ENCODE data around the gene KLHL41. TPM values are rescaled to one million over a fixed set of nuclear protein-coding genes. Genes with fewer than 3 reads are reported as not detected.
A peak's percentile ranks its signal among the peaks of the same experiment; 100 is the strongest.
"Not testable (repeated sequence)": the region's sequence is repeated elsewhere in the genome, so short reads cannot be mapped to it uniquely, and the experiment has no call there.

KLHL41 gene
- total and polyA plus RNA-seq, 5 experiments from 2014 or later: 0.09 TPM; not detected in 4

DNA sequence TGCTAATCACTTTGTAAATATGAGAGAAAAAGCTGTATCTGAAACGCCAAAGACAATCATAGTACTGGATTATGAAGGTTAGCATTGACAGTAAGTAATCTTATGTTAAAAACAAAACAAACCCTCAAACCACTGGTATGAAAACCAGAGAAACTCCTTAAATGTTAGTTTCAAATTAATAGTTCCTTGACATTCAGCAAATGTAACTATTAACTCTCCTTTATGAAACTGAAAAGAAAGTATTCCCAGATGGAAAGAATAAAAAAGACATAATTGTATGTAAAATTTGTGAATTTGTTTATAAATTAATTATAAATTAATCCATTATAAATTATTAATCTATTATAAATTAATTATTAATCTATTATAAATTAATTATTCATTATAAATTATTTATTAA lies 51.9 kb downstream of the KLHL41 start:
- POLR2A ChIA-PET: interaction anchor here (0.7 kb wide), 2 partner anchors 41 to 182 kb away, joined by 3 to 4 read pairs; no protein-coding TSS in a partner anchor
- peak overlapping the region in 3 of 10 donors; percentile 31 to 65 (median 53) for H3K27ac Mint-ChIP-seq

DNA sequence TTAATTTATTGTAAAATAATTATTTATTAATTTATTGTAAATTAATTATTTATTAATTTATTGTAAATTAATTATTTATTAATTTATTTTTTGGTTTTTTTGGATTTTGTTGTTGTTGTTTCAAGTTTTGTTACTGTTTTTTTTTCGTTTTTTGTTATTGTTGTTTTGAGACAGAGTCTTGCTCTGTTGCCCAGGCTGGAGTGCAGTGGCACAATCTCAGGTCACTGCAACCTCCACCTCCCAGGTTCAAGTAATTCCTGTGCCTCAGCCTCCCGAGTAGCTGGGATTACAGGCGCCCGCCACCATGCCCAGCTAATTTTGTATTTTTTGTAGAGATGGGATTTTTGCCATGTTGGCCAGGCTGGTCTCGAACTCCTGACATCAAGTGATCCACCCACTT lies 52.6 kb downstream of the KLHL41 start:
- Mint-ChIP-seq H3K4me3 (peak overlapping the region in 2 of 10 donors; percentile 42 to 60), H3K27ac (peak overlapping the region in 3 of 10 donors; percentile 15 to 75 (median 61)), H3K36me3 (peaks cover 0 to 41% (median 21%) of the 10 kb centered on the region in 3 donors)
- not testable (repeated sequence) for ATAC-seq, H3K9me3 Mint-ChIP-seq, H3K27me3 Mint-ChIP-seq, DNase-seq, H3K4me1 Mint-ChIP-seq
- POLR2A ChIA-PET: interaction anchor here (1.0 to 1.9 kb wide), 3 partner anchors 10 to 23 kb away, joined by 3 to 8 read pairs (median 7); partner anchors contain the start of gene FASTKD1

More for the DNA sequence above, 51.9 kb downstream of the KLHL41 start:
- Mint-ChIP-seq H3K36me3 (peaks cover 0 to 47% (median 21%) of the 10 kb centered on the region in 3 donors), H3K27me3 (no peaks in the 10 kb centered on the region), H3K9me3 (peaks cover 0 to 2% (median 0%) of the 10 kb centered on the region in 9 donors), H3K4me1 (no peaks in the 10 kb centered on the region), H3K4me3 (peak overlapping the region in 3 of 10 donors; percentile 17 to 67 (median 30))
- ATAC-seq (no peak), DNase-seq (no peak)

DNA sequence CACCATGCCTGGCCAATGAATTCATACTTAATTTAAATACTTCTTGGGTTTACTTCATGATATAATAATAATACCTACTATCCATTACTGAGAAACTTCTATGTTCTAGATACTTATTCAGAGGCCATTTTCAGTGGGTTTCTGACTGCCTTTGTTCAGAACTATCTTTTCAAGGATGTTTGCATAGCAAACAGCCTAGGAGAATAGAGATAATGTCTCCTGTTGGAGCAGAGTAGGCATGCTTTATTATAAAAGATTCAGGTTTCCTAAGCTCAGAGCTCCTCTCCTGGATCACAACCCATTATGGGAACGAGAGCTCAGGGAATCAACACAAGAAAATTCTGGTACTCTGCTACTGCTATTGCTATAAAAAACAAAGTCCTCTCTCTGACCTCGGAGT lies 53.0 kb downstream of the KLHL41 start:
- DNase-seq: peak in 1 of 10 donors; percentile 20
- peaks cover 0 to 40% (median 21%) of the 10 kb centered on the region in 3 donors for H3K36me3 Mint-ChIP-seq
- H3K4me3 Mint-ChIP-seq: peak overlapping the region in 2 of 10 donors; percentile 42 to 60
- POLR2A ChIA-PET: interaction anchor here (1.0 to 1.9 kb wide), 3 partner anchors 9 to 22 kb away, joined by 3 to 8 read pairs (median 7); partner anchors contain the start of gene FASTKD1
- H3K4me1 Mint-ChIP-seq: peaks cover 0 to under 1% (median 0%) of the 10 kb centered on the region in 4 donors
- peak; percentile 51 to 65 for ATAC-seq
- no peaks in the 10 kb centered on the region for H3K27me3 Mint-ChIP-seq
- peaks cover 0 to 2% (median 0%) of the 10 kb centered on the region in 9 donors for H3K9me3 Mint-ChIP-seq
- H3K27ac Mint-ChIP-seq: peak overlapping the region in 3 of 10 donors; percentile 15 to 75 (median 61)

DNA sequence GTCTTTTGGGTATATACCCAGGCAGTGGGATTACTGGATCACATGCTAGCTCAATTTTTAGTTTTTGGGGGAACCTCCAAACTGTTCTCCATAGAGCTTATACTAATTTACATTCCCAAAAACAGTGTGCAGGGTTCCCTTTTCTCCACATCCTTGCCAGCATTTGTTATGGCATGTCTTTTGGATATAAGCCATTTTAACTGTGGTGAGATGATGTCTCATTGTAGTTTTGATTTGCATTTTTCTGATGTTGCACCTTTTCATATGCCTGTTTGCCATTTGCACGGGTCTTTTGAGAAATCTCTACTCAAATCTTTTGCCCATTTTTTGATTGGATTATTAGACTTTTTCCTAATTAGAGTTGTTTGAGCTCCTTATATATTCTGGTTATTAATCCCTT lies 56.2 kb downstream of the KLHL41 start:
- Mint-ChIP-seq H3K4me3 (no peak overlapping the region), H3K27ac (no peak overlapping the region), H3K36me3 (peaks cover 0 to 41% (median 15%) of the 10 kb centered on the region in 3 donors), H3K4me1 (peaks cover 3 to 9% (median 7%) of the 10 kb centered on the region in 4 donors), H3K9me3 (peaks cover 0 to 2% (median 0%) of the 10 kb centered on the region in 9 donors), H3K27me3 (no peaks in the 10 kb centered on the region)
- POLR2A ChIA-PET: interaction anchor here (0.6 to 1.0 kb wide), 2 partner anchors 19 to 239 kb away, joined by 3 to 5 read pairs; no protein-coding TSS in a partner anchor
- DNase-seq (no peak), ATAC-seq (no peak)

DNA sequence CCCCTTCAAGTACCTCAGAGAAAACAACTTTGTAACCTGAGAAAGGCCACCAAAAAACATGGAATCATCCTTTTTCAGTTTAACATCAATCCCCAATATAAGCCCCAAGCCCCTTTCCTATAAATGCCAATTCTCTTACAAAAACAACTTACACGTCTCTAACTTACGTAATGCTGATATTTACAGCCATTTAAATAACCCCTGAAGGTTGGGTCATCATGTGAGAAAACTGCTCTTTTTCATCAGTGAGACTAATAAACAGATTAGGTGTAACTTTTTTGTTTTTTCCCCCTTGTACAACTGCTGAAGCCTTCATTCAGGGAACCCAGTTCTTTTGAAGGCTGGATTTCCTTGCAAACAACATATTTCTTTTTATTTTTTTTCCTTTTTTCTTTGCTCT lies 60.4 kb downstream of the KLHL41 start:
- POLR2A ChIA-PET: no interaction called here
- ATAC-seq: no peak
- H3K4me1 Mint-ChIP-seq: peaks cover 11 to 27% (median 20%) of the 10 kb centered on the region in 4 donors
- no peaks in the 10 kb centered on the region for H3K27me3 Mint-ChIP-seq
- peaks cover 0 to 23% (median 7%) of the 10 kb centered on the region in 3 donors for H3K36me3 Mint-ChIP-seq
- no peak overlapping the region for H3K4me3 Mint-ChIP-seq
- no peaks in the 10 kb centered on the region for H3K9me3 Mint-ChIP-seq
- H3K27ac Mint-ChIP-seq: no peak overlapping the region
- DNase-seq: no peak

DNA sequence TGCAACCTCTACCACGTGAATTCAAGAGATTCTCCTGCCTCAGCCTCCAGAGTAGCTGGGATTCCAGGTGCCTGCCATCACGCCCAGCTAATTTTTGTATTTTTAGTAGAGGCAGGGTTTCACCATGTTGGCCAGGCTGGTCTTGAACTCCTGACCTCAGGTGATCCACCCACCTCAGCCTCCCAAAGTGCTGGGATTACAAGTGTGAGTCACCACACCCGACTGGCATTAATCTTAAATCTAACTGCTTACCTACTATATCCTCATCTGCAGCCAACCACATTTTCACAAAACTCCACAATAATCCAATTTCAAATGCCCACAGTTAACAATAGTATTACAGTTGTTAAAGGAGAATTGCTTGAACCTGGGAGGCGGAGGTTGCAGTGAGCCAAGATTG lies 61.2 kb downstream of the KLHL41 start:
- H3K27ac Mint-ChIP-seq, DNase-seq, POLR2A ChIA-PET, ATAC-seq, H3K9me3 Mint-ChIP-seq, H3K27me3 Mint-ChIP-seq, H3K4me3 Mint-ChIP-seq: not testable (repeated sequence)
- Mint-ChIP-seq H3K36me3 (peaks cover 0 to 18% (median 3%) of the 10 kb centered on the region in 3 donors), H3K4me1 (peaks cover 11 to 27% (median 20%) of the 10 kb centered on the region in 4 donors)

DNA sequence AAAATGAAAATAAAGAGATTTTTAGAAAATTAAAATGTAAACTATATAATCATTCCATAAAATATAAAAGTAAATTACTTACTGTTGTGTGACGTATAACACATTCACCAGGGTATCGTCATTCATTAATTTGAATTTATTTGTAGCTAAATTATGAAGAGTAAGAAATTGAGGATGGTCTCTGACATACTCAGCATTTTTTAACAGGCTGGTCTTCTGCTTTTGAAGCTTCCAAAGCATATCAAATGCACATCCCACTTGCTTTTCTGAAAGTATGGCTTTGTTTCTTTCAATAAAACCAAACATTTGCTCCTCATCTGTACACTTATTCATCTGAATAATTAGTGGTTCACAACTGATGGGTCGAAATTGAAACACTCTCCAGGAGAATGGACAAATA lies 62.1 kb downstream of the KLHL41 start:
- Mint-ChIP-seq H3K36me3 (peaks cover 0 to 15% (median 0%) of the 10 kb centered on the region in 3 donors), H3K4me1 (peaks cover 11 to 27% (median 20%) of the 10 kb centered on the region in 4 donors), H3K27ac (no peak overlapping the region), H3K27me3 (no peaks in the 10 kb centered on the region), H3K9me3 (no peaks in the 10 kb centered on the region), H3K4me3 (no peak overlapping the region)
- DNase-seq (no peak), ATAC-seq (no peak)
- POLR2A ChIA-PET: interaction anchor here (1.0 to 2.9 kb wide), 2 partner anchors 9 to 92 kb away, joined by 3 to 7 read pairs; partner anchors contain the start of gene BBS5

DNA sequence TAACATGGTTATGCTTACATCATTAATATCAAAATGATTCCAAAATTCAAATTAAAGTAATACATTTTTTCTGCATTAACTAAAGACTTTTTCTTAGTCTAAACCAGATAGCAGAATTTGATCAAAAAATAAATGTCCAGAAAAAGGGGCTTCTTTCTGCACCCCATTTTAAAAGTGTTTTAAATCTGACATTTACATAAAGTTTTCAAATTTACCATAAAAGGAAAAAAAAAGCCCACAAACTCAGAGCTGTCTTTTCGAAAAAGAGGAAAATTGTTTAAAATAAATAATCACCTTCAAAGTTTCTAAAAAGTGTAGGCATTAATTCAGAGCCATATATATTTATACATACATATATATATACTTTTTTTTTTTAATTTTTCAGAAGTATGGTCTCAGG lies 62.7 kb downstream of the KLHL41 start:
- Mint-ChIP-seq H3K27me3 (no peaks in the 10 kb centered on the region), H3K9me3 (no peaks in the 10 kb centered on the region), H3K36me3 (peaks cover 0 to 15% (median 0%) of the 10 kb centered on the region in 3 donors), H3K4me1 (peaks cover 11 to 27% (median 20%) of the 10 kb centered on the region in 4 donors), H3K4me3 (no peak overlapping the region), H3K27ac (no peak overlapping the region)
- DNase-seq (no peak), ATAC-seq (no peak)
- POLR2A ChIA-PET: interaction anchor here (1.0 to 2.9 kb wide), 3 partner anchors 10 to 93 kb away, joined by 3 to 38 read pairs (median 7); partner anchors contain the start of genes BBS5 and PPIG

DNA sequence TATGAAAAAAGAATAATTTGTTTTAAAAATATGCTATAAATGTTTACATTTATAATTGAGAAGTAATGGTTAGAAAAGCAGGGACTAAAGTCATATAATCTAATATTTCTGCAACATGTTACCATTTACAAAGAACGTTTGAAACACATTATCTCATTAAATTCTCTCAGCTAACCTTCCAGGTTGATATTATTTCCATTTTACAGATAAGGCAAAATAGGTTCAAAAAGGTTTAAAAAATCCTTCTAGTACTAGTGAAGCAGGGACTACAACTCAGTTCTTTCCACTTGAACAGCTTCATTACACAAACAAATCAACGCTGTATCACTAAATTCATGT lies 63.3 kb downstream of the KLHL41 start:
- Mint-ChIP-seq H3K27ac (peak overlapping the region in 8 of 10 donors; percentile 86 to 98 (median 96)), H3K36me3 (peaks cover 0 to 15% (median 0%) of the 10 kb centered on the region in 3 donors), H3K27me3 (peaks cover 0 to 3% (median 0%) of the 10 kb centered on the region in 5 donors), H3K4me1 (peaks cover 9 to 27% (median 20%) of the 10 kb centered on the region in 4 donors), H3K9me3 (no peaks in the 10 kb centered on the region), H3K4me3 (peak overlapping the region; percentile 95 to 100 (median 97))
- no peak for ATAC-seq
- POLR2A ChIA-PET: interaction anchor here (1.4 to 2.9 kb wide), 3 partner anchors 10 to 93 kb away, joined by 7 to 38 read pairs (median 8); partner anchors contain the start of genes BBS5 and PPIG
- no peak for DNase-seq

DNA sequence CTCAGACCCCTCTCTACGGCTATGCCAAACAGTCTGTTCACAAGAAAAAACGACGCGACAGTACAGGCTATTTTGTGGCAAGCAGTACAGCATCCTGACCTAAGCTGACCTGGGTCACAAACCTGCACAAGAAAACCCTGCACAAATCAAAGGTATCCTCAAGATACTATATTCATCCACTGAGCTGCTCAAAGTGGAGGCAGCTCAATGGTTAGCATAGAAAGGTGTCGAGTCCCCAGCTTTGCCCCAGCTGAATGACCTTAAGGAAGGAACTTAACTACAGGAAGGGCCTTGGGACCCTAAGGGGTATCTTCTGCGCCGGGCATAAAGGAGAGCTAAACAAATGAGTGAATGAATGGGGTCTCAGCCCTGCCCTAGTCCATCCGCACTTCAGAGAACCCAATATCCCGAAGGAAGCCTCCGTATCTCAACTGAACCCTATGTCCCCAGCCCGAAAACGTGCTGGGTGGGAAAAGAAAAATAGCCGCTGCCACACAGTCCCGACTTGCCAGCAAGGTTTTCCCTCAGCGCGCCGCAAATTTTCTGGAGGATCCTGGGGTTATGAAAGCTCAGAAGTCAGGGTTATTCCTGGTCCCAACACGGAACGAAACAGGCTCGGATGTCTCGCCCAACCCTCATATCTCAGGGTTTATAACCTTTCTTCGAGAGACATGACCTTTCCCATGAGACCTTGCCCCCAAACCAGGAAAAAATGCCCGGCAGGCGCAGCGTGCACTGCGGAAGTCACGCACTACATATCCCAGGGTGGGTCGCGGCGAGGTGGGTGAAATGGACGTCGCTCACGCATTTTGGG lies 63.9 kb downstream of the KLHL41 start, which contains the start of gene FASTKD1:
FASTKD1 (minus strand) TSS at position 706 of the 814 bp plus-strand sequence. CDS start 1,836 bp downstream, outside the sequence.
- H3K27ac Mint-ChIP-seq: peak within 1 kb of the TSS; percentile 39 to 98 (median 95)
- H3K4me1 Mint-ChIP-seq: peaks cover 9 to 27% (median 20%) of the 10 kb centered on the region in 4 donors
- peaks cover 0 to 11% (median 0%) of the 10 kb centered on the region in 3 donors for H3K36me3 Mint-ChIP-seq
- H3K27me3 Mint-ChIP-seq: peaks cover 0 to 3% (median 0%) of the 10 kb centered on the region in 5 donors
- peak within 1 kb of the TSS; percentile 95 to 100 (median 97) for H3K4me3 Mint-ChIP-seq
- ATAC-seq: peak; percentile 100
- DNase-seq: peak; percentile 67 to 88 (median 78)
- no peaks in the 10 kb centered on the region for H3K9me3 Mint-ChIP-seq
- POLR2A ChIA-PET: interaction anchor here (0.7 to 2.9 kb wide), 4 partner anchors 8 to 94 kb away, joined by 3 to 38 read pairs (median 8); partner anchors contain the start of genes BBS5 and PPIG

DNA sequence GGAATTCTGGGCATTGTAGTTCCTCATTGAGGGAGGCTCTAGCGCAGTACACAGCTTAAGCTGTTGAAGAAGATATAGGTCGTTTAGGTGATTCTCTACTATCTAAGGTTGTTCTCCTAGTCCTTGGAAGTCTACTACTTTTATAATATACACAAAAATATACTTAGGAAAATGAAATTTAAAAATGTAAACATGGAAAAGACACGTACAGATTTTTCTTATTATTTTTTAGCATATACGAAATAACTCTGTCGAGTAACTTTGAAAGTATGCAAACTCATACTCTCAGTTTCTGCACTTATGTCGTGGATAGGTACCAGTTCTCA lies 64.4 kb downstream of the KLHL41 start:
- peaks cover 0 to 3% (median 0%) of the 10 kb centered on the region in 5 donors for H3K27me3 Mint-ChIP-seq
- ATAC-seq: no peak
- no peaks in the 10 kb centered on the region for H3K9me3 Mint-ChIP-seq
- peak overlapping the region in 9 of 10 donors; percentile 86 to 98 (median 96) for H3K27ac Mint-ChIP-seq
- H3K36me3 Mint-ChIP-seq: peaks cover 0 to 9% (median 0%) of the 10 kb centered on the region in 3 donors
- H3K4me1 Mint-ChIP-seq: peaks cover 9 to 27% (median 20%) of the 10 kb centered on the region in 4 donors
- POLR2A ChIA-PET: interaction anchor here (0.6 to 2.9 kb wide), 5 partner anchors 8 to 98 kb away, joined by 3 to 38 read pairs (median 7); partner anchors contain the start of genes BBS5 and PPIG
- peak overlapping the region; percentile 95 to 100 (median 97) for H3K4me3 Mint-ChIP-seq
- no peak for DNase-seq

DNA sequence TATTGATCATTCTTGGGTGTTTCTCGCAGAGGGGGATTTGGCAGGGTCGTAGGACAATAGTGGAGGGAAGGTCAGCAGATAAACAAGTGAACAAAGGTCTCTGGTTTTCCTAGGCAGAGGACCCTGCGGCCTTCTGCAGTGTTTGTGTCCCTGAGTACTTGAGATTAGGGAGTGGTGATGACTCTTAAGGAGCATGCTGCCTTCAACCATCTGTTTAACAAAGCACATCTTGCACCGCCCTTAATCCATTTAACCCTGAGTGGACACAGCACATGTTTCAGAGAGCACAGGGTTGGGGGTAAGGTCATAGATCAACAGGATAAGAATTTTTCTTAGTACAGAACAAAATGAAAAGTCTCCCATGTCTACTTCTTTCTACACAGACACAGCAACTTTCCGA lies 65.0 kb downstream of the KLHL41 start:
- not testable (repeated sequence) for H3K36me3 Mint-ChIP-seq, DNase-seq, ATAC-seq, H3K27me3 Mint-ChIP-seq, H3K9me3 Mint-ChIP-seq
- H3K27ac Mint-ChIP-seq: peak overlapping the region in 2 of 10 donors; percentile 27 to 70
- H3K4me3 Mint-ChIP-seq: peak overlapping the region in 1 of 10 donors; percentile 68
- POLR2A ChIA-PET: interaction anchor here (2.4 to 2.9 kb wide), 2 partner anchors 10 to 95 kb away, joined by 7 to 38 read pairs; partner anchors contain the start of genes BBS5 and PPIG
- H3K4me1 Mint-ChIP-seq: peaks cover 9 to 24% (median 20%) of the 10 kb centered on the region in 4 donors
